ENCODE measurements around the gene USH1G.
A peak's percentile ranks its signal among the peaks of the same experiment; 100 is the strongest.
"Not testable (repeated sequence)": the region's sequence is repeated elsewhere in the genome, so short reads cannot be mapped to it uniquely, and the experiment has no call there.

USH1G gene

DNA sequence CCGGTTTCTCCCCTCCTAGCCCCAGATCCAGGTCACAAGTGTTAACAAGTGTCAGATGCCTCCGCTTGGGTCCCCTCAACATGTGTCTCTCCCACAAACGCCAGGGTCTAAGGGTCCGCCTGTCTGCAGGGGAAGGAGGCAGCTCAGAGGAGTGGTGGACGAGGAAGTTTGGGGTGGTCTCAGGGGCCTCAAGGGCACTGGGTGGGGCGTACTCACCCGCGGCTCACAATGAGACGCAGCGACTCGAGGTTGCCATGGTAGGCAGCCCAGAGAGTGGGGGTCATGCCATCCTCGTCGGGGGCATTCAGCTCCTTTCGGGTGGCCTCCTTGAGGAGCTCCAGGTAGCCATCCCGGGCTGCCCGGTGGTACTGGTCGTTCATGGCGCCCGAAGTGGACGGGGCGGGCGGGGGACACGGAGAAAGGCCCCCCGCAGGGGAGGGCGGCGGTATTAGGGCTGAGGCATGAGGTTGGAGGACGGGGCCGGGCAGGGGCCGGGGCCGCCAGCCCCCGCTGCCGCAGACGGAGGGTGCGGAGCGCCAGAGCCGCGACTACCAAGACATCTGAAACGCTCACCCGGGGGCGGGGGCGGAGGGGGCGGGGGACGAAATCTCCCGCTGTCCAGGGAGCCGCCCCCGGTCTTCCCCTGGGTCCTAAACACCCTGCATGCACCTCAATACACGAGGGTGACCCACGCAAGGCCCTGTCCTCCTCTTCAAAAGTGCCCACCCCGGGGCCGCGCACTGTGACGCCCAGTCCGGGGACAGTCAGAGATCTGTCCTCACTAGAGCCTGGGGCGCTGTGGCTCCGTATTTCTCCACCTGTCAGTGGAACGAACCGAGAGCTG lies at the start of gene USH1G:
USH1G (minus strand) TSS at position 562 of the 844 bp plus-strand sequence; CDS start at position 380, 182 bp downstream.
- DNase-seq, result no peak

- peak; percentile 75 to 82 for DNase-seq
These were observed 49.3 kb upstream of the USH1G start, which contains the start of gene HID1 for GRCh38 chr17:74972107-74972972. HID1 (minus strand) TSS chr17:74972759; CDS start chr17:74972656, 103 bp downstream.

GRCh38 chr17:74971842-74972106 lies 48.7 kb upstream of the USH1G start:
- no peak for DNase-seq

DNA sequence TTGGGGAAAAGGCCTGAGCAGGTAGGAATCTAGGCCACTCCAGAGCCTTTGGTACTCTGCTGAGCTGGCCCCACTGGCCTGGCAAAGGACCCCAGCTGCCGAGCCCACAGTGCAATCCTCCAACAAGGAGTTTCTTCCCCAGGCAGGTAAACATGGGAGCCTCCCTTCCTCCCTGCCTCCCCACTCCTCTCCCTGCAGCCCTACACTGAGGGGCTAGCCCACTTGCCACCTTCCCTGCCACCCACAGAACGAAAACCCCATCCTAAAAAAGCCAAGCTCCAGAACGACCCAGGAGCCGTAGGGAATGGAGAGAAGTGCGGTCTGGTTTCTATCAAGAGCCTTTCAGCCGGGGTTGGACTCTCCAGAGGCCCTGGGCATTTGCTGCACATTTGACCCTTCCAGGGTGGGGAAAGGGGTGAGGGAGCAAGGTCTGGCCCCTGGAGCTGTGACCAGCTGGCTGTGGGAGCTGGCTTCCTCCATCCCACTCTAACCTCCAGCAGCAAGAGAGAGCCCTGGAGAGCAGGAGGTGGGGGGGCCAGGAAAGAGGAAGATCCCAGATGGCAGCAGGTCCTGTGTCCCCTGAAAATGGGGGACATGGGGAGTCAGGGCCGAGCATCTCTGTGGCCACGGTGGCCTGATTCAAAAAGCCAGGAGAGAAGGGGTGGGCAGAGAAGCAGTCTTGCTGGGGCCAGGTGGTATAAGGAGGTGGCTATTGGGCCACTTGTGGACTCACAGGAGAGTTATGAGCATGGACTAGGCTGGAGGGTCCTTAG lies 48.2 kb upstream of the USH1G start:
- DNase-seq, result no peak

- DNase-seq, result no peak
These were observed 47.3 kb upstream of the USH1G start for GRCh38 chr17:74970395-74970794.

DNA sequence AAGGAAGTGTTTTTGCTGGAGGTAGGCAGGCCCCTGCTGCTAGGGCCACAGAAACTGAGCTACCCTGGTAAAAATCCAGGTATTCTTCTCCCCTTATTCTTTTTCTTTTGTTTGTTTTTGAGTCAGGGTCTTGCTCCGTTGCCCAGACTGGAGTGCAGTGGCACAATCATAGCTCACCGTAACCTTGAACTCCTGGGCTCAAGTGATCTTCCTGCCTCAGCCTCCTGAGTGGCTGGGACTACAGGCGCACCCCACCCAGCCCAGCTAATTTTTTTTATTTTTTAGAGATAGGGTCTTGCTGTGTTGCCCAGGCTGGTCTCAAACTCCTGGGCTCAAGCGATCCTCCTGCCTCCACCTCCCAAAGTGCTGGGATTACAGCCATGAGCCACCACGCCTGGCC lies 46.4 kb upstream of the USH1G start:
- not testable (repeated sequence) for DNase-seq

- DNase-seq, result no peak
These were observed 45.3 kb upstream of the USH1G start for GRCh38 chr17:74968361-74968780.

- DNase-seq, result no peak
These were observed 42.0 kb upstream of the USH1G start for GRCh38 chr17:74964988-74965622.

GRCh38 chr17:74964246-74964761 lies 41.2 kb upstream of the USH1G start:
- no peak for DNase-seq

GRCh38 chr17:74963656-74964055 lies 40.6 kb upstream of the USH1G start:
- DNase-seq, result no peak

DNA sequence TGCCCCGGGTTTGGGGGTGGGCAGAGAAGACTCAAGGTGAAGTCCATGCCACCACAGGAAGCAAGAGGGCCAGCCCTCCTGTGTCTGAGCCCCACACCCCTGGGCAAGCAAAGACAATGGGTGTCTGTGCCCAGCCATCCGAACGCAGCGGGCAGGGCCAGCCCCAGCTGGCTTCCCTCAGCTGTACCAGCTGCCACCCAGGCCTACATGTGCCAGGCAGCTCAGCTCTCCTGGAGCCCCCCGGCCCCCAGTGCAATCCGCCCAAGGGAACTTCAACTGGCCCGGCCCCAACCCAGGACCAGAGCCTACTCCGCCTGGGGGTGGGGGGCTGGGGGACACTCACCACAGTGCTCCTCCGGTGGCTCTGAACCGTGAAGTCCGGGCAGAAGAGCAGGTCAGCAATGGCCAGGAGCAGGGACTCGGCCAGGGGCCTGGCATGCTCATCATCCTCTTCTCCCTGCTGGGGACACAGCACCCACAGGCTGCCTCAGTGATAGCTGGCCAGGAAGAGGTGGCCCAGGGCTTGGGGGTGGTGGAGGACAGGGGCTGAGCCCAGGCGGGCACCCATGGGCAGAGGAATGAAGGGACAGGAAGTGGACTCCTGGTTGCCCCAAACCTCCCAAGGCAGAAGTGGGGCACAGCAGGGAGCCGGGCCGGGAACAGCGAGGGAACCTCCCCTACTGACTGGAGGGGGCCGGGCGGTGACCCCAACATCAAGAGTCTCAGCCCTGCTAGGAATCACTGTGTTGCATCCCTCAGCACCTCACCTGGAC lies 39.8 kb upstream of the USH1G start:
- DNase-seq, result no peak

DNA sequence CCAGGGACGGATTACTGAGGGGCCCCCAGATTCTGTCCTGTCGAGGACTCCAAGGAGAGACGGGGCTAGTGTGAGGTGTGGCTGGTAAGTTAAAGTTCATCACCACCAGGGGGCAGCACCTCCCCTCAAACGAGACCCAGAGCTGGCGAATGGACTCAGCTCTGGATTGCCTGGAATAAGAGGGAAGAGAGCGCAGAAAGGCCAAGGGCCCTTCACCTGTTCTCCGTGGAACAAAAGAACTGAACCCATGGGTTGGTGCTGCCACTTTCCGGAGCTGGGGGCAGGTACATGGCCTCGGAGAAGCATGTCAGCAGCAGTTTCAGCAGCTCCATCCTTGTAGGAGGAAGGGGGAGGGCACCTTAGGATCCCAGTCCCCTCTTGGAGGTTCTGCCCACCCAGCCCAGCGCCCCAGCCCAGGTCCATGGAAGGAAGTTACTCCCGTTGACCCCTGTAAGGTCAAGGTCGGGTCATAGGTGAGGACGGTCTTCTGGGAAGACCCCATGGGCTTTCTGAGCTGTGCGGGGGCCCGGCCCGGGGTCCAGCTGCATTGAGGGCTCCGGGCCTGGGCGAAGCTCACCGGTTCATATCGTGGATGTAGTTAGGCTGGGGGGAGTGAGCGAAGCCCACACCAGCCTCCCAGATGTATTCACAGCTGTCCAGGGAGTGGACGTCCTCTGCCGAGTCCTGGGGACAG lies 38.7 kb upstream of the USH1G start:
- DNase-seq, result peak; percentile 85 to 93

- DNase-seq, result peak in 1 of 2 experiments; percentile 19
These were observed 37.7 kb upstream of the USH1G start for GRCh38 chr17:74960570-74961342.

DNA sequence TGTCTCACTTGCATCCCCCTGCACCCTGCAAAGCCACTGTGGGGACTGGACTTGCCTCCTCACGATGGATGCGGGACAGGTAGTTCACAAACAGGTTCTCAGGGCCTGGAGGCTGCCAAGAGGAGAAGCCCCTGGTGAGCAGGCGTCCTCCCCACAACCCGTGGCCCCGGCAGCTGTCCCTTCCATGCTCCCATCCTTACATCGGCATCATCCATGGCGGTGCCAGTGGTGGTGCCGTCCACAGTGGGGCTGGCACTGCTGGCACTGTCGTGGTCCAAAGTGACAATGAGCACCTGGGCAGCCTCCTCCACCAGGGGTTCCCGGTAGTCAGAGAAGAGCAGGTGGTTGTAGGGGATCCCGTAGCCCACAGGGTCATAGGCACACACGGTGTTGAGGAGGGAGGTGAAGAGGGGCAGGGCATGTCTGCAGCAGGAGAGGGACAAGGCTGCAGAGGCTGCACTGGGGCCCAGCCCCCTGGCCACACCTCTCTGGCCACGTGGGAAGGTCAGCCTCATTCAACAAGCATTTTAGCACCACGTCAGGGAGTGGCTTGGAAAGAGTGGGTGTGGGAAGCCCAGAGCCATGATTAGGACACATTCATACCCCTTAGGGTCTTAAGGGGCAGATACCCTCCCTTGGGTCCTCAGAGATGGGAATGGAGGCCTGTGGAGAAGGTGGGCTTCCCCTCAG lies 36.9 kb upstream of the USH1G start:
- no peak for DNase-seq

GRCh38 chr17:74957935-74958740 lies 35.1 kb upstream of the USH1G start:
- DNase-seq, result peak; percentile 61 to 63

GRCh38 chr17:74956093-74956492 lies 33.0 kb upstream of the USH1G start:
- DNase-seq, result no peak

DNA sequence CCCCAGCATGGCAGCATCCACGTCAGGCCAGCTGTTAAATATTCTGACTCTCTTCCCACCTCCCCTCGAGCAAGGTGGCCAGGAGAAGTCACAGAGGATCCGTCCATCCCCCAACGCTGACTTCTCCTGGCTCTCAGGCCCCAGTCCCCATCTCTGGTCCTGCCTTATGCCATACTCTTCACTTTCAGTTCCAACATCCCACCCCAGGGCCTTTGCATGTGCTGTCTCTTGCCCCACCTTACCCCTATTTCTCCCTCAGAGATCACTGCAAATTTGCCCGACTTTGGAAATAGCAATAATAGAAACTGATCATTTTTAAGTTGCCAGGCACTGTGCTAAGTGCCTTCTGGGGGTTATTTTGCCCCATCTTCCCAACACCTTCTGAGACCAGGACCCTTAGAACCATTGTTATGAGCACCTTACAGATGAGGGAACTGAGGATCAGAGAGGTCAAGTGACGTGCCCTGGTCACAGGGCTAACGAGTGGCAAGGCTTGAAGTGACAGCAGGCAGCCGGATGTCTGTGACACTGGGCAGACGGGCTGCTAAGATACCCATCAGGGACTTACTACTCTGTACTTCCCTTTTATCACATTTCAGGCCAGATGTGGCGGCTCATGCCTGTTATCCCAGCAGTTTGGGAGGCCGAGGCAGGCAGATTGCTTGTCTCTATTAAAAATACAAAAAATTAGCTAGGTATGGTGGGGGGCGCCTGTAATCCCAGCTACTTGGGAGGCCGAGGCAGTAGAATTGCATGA lies 31.8 kb upstream of the USH1G start:
- no peak for DNase-seq

DNA sequence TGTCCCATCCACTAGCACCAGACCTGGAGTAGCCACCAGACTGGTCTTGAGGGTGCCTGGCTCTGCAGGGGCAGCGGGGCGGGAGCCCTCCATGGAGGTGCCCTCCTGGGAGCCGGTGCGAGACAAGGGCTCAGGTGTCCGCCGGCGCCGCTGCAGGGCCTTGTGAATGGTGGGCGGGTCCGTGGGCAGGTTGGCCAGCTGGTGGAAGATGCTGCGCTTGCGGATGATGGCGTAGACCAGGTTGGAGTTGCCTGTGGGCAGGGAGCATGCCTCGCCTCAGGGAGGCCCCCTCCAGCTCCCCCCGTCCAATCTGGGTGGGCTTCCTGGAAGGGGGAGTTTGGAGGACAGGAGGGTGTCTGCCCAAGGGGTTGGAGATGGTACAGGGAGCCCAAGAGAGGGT lies 31.1 kb upstream of the USH1G start:
- DNase-seq, result no peak

Measured in NCI-H2081 (cell line).